HG03565 (cell line): ENCODE results near the gene SCMH1.
"Not testable (repeated sequence)": the region's sequence is repeated elsewhere in the genome, so short reads cannot be mapped to it uniquely, and the experiment has no call there.

Experiments used
- ATAC-seq: cut with Tn5 transposase; IDR thresholded peaks from one replicate; pipeline ENCODE4 v1.9.1; 2021; ENCODE audit warnings: mild to moderate bottlenecking, moderate library complexity; ENCODE audit not compliant: unreplicated experiment

Gene SCMH1

DNA sequence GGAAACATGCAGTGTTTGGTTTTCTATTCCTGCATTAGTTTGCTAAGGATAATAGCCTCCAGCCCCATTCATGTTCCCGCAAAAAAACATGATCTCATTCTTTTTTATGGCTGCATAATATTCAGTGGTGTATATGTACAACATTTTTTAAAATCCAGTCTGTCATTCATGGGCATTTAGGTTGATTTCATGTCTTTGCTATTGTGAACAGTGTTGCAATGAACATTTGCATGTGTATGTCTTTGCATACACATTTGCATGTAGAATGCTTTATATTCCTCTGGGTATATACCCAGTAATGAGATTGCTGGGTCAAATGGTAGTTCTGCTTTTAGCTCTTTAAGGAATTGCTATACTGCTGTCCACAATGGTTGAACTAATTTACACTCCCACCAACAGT lies 9.0 kb upstream of the SCMH1 start:
- ATAC-seq, result not testable (repeated sequence)

DNA sequence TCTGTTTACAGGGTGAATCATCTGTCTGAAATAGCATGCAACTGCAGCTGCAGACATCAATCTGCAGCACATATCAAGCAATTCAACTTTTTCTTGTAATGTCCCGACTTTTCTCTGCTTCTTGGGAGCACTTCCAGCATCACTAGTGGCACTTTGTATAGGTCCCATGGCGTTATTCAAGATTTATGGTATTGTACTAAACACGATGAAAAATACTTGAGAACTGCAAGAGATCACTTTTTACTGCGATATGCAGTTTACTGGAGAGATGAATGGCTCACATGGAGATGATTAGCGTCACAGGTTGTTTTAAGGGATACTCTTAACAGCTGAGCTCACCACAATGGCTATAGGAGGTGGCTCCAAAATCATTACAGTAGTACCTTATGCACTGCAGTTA lies 7.2 kb upstream of the SCMH1 start:
- no peak for ATAC-seq

DNA sequence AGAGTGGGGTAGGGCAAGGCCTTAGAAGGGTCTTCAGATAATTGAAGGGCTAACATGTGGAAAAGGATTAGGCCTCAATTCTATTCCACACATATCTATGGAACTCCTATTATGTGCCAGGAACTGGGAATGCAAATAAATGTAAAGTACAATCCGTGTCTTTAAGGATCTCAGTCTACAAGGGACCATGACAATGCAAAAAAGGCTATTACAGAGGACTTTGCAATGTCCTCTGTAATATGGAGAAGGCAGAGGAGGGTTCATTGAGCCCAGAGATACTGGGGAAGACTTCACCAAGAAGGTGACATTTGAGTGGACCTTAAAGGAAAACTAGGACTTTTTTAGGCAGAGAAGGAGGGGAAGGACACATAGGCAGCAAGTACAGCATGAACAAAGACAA lies 4.5 kb upstream of the SCMH1 start:
- no peak for ATAC-seq

DNA sequence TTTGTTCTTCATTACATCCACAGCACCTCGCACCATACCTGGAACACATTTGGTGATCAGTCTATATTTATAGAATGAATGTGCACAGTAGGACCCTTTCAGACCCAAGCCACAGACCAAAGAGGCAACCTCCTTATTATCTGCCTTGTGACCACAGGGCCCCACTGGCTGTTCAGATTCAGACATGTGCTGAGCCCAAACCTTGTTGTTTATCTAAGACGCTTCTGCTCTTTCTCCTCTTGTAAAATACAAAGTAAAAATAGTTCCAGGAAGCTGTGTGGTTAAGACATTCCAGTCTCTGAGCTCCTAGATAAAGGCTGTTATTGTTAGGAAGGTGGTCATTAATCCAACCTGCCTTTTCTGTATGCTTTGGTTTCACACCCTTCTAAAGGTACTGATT lies 3.6 kb upstream of the SCMH1 start:
- ATAC-seq, result no peak

DNA sequence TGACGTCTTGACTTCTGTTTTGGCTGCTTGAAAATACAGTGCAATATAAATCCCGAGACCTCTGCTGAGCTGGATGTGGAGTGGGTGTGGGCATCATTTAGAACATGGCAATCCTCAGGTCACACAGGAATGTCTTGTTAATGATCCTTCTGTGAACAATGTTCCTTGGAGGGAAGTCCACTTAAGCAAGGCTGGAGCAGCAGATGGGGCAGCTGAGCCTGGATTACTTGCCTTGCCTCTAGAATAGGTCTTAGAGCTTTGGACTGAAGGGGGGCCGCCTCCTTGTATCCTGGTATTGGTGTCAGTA lies 926 bp upstream of the SCMH1 start:
- ATAC-seq, result no peak

DNA sequence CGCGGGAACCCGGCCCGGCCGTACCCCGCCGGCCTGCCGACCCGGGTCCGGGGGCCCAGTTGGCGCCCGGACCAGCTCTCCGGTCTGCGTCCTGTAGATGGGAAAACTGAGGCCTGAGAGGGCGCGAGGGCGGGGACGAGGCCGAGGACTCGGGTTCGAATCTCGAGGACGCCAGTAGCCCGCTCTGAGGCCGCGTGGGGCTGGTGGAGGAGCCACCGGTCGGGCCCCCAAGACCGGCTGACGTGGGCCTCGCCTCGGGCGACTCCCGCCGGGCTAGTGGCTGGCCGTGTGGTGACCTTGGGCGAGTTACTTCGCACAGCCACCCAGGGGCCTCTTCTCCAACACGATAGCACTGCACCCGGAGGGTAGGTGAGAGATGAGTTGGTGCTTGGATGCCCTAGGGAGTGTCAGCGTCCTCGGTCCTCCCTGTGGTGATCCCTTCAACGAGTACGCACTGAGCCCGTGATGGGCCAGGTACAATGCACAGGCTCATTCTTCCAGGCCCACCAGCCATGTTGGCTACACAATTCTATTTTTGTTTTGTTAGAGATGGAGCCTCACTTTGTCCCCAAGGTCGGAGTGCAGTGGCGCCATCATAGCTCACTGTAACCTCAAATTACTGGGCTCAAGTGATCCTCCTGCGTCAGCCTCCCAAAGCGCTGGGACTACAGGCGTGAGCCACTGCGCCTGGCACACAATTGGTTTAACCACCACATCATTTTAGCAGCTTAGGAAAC lies 404 bp upstream of the SCMH1 start:
- ATAC-seq, result no peak

DNA sequence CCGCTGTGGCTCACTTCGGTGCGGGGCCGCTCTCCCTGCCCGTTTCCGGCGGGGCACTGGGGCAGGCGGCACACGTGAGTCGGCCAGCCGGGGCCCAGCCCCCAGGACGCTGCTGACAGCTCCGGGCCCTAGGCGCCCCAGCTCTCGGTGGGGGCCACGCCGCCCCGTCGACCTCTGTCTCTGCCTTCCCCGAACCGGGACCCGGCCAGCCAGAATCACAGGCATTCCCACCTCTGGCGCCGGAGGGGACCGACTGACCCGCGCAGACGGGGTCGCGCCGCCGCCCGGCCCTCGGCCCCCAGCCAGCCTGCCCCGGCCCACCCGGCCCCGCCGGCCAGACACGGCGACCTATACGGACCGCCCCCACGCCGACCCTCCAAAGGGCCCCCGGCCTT lies 755 bp downstream of the SCMH1 start:
- no peak for ATAC-seq

DNA sequence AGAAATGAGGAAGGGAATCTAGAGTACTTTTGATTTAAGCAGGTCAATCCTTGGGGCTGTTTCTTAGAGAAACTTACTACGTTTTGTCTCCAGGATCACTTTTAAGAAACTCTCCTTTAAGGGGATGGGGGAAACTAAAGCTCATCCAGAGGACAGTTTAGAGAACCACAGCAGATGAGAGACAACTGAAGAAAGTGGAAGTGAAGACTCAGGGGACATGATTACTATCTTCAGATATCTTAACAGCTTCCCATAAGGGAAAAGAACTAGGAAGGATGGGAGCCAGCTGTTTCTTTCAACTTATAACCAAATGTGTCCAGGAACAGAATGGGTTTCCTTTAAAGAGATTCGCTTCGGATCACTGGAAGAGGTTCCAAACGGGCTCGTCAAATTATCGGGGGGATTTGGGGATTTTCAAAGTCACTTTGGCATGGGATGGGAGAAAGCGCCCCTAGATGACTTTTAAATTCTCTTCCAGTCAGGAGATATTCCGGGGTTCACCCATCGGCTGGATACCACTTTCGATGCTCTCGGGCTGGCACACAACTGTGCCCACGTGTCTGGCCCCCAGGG lies 1.2 kb downstream of the SCMH1 start:
- ATAC-seq, result no peak

DNA sequence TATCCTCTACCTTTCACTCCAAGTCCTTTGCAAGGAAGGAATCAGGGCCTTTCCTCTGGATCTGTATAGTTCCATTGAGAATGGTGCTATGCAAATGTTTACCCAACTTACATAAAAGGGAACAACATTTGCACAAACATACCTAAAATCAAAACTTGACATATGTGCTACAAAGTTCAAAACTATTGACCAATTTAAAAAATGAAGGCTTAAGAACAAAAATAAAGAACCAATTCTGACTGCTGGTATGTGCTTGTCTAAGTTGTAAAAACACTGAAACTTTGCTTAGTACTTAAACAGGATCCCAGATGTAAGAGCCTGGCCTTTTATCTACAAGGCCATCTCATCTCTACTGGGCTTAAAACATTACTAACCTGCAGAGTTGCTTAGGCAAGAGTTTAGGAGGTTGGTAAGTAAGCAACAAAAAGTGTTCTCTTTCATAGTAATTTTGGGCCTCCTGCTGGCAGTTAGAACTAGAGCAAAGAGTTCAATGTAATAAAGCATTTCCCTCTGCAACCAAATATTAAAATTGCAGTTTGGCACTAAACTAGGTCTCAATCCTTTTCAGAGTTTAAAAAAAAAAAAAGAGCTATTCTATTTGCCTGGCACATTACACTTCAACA lies 2.0 kb downstream of the SCMH1 start:
- no peak for ATAC-seq

DNA sequence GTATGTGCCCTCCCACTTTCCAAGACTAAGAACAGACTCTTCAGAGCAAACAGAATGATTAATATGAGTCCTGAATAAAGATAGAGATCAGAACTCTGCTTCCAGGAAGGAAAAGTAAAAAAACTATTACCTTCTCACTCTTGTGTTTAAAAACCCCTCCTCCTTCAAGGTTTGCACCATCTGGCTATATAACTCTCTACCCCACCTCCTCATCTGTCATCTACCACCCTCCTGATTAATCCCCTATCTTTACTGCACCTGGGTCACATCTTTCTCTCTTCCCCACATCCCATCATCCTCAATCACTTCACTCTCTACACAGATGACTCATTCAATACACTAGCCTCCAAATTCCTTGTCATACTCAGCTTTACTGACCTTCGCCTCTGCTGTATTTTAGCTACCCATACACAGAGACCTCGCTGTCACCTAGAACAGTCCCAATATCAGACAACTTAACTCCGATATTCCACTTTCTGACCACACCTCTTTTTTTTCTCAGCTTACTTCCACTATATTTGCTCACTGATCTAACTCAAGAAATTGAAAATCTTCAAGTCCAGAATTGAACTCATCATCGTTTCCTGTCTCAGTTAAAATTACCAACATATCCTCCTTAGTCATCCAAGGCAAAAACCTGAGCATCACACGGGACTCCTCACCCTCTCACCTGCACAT lies 3.7 kb downstream of the SCMH1 start:
- ATAC-seq, result no peak

DNA sequence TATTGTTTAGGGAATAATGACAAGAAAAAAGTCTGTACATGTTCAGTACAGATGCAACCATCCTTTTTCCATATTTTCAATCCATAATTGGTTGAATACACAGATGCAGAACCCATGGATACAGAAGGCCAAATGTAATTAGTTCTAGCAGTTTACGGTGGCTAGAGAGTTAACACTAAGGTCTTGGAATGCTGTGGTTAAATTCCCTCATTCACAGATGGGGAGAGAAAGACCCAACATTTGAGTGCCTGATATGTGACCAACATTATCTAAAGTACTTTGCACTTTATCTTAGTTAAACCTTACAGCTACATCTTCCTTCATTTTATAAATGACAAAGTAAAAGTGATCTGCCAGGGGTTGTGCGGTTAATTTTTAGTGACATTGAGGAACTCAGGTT lies 5.3 kb downstream of the SCMH1 start:
- ATAC-seq, result no peak

DNA sequence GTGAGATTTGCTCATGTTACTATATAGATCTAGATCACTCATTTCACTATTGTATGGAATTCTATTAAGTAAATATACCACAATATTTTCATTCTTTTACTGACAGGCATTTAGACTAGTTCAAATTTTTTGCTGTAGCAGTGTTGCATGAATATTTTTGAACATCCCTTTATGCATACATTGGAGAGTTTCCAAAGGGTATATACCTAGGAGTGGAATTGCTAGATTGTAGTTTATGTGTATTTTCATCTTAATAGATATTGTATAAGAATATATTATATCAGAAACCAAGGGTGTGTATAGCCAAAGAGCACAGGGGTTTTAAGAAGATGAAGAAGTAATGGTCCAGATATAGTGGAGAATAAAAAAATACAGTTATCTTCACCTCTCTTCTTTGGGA lies 6.2 kb downstream of the SCMH1 start:
- ATAC-seq, result no peak

DNA sequence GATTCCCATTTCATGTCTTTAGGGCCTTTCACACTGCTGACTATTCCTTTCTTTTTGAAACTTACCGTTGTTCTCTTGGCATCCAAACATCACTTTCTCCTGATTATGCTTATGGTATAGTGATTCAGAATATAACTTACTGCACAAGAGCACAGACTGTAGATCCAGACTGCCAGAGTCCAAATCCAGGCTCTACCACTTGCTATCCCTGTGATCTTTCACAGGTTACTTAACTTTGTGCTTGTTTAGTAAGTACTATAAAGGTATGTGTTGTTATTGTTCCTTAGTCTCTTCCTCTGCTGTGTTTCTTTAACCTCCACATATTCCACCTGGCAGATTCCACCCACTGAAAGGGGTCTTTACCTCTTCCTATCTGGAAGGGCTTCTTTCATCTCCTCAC lies 8.4 kb downstream of the SCMH1 start:
- no peak for ATAC-seq

DNA sequence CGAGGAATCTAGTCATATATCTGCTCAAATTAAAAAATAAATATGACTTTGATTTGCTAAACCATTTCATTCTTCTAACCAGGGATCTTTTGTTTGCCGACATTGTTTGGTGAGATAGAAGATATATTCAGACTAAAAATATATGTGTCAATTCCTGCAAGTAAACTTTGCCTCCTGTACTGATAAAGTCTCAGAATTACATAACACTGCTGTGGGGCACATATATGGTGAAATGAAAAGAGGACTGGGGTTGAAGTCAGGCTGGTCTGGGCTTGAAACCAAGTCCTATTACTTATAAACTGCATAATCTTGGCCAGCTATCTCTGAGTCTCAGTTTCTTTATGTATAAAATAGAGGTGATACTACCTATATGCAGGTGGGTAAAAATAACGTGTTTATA lies 9.8 kb downstream of the SCMH1 start:
- no peak for ATAC-seq

DNA sequence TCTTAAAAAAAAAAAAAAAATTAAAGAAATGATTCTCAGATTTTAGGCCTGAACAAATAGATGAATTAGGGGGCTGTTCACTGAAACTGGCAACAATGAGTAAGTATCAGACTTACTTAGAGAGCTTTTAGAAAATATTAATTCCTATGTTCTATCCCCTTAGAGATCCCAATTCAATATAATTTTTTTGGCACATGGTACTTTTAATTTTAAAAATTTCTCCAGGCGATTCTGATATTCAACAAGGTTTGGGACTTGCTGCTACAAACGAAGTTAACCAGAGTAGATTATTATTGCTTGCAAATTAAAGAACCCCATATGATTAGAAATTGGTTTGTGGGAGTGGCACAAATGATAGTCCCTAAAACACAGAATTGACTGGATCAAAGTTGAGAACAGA lies 11.4 kb downstream of the SCMH1 start:
- no peak for ATAC-seq

DNA sequence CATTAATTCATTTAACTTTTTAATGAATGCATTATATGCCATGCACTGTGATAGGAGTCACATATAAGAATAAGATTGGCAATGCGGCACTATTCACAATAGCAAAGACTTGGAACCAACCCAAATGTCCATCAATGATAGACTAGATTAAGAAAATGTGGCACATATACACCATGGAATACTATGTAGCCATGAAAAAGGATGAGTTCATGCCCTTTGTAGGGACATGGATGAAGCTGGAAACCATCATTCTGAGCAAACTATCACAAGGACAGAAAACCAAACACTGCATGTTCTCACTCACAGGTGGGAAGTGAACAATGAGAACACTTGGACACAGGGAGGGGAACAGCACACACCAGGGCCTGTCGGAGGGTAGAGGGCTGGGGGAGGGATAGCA lies 12.9 kb downstream of the SCMH1 start:
- ATAC-seq, result not testable (repeated sequence)

DNA sequence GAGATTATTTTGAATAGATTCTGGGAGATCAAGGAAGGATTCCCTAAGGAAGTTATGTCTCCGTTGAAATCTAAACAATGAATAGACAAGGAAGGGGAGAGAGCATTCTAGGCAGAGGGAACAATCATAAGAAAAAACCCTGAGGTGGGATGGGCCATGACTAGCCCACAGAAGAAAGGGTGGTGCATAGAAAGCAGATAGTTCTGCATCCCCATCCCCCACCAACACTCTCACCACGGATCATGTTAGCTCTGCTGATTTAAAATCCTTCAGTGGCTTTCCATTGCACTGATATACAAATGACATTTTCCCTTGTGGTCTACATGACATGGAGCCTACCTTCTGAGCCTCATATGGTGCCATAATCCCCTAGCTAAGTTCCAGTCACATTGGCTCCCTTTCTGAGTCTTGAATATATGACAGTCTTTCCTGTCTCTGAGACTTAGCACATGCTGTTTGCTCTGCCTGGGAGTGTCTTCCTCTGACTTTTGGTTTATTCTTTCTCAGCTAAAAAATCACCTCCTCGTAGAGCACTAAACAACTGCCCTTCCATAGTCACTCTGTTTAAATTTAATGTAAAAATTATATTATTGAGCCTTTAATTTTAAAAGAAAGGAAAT lies 15.2 kb downstream of the SCMH1 start:
- no peak for ATAC-seq

DNA sequence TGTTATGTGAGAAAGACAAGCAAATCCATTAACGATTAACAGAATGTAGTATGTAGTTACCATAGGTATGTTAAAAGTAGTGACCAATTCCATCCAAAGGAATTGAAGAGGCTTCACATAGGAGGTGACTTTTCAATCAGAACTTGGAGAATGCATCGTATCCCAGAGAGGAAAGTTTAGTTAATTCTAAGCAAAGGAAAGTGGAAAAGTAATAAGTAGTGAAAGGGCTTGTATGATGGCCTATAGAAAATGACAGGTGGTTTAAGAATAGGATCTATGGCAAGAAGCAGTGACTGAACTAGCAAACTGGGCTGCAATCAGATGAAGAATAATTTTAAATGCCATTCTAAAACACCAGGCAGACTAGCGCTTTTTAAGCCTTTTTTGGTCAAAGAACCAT lies 16.6 kb downstream of the SCMH1 start:
- ATAC-seq, result no peak

DNA sequence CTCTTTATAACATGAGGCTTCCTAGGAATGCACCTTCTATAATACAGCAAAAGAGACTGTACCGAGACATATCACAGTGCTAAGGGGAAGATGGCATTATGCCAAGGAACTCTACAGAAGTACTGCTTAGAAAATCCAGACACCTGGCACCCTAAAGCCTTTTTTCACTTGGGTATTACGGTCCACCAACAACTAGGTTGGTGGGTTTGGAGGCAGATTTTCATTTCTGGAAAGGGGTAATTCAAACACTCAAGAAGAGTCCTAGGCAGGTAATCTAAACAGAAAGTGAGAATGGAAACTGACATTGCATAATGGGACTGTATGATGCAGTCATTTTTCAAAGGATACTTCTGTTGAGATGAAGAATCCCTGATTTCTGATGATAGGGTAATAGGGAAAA lies 19.6 kb downstream of the SCMH1 start:
- no peak for ATAC-seq

DNA sequence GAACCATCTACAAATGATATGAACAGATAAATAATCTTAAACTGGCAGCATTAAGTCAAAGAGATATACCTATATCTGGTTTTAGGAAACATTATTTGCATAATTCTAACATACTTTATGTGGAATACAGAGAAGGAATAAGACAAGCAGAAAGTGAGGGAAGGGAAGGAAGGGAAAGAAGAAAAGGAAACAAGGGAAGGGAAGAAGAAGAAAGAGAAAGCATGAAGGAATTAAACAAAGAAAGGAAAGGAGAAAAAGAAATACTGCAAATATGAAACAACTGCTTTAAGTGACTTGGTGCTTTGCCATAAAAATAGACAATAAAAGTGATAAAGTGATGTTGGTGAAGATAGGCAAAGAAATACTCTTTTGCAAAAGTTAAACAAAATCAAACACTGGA lies 20.1 kb downstream of the SCMH1 start:
- ATAC-seq, result no peak

DNA sequence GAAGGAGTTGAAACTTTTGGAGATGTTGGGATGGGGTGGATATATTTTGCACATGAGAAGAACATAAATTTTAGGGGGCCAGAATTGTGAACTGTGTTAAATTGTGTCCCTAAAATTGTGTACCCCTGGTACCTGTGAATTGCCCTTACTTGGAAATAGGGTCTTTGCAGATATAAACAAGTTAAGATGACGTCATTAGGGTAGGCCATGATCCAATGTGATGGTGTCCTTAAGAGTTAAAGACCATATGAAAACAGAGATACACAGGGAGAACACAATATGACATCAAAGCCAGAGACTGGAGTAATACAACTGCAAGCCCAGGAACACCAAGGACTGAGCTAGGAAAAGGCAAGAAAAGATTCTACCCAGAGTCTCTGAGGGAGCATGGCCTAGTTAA lies 24.0 kb downstream of the SCMH1 start:
- no peak for ATAC-seq

DNA sequence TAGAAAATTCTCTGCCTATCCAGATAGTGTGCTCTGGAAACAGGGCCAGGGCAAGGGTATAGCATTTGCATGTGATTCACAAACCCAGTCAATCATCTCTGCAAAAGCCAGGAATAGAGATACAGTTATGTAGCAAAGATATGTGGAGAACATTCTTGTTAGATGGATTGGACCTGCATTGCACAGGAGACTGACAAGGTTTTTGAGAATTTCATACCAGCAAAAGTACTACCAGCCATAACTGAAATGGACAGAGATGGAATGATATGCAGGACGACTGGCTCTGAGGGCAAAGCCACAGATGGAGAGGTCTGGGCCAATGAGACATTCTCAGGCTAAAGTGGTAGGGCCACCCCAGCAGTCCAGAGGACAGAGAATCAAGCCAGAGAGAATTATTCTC lies 24.7 kb downstream of the SCMH1 start:
- ATAC-seq, result no peak
